ENCODE results near the gene GAPT. TPM values are rescaled to one million over a fixed set of nuclear protein-coding genes. Genes with fewer than 3 reads are reported as not detected.

The GAPT gene
- total RNA-seq, 4 donors from 2014 or later: 0.09 to 2.9 (median 0.18) TPM; not detected in 1

DNA sequence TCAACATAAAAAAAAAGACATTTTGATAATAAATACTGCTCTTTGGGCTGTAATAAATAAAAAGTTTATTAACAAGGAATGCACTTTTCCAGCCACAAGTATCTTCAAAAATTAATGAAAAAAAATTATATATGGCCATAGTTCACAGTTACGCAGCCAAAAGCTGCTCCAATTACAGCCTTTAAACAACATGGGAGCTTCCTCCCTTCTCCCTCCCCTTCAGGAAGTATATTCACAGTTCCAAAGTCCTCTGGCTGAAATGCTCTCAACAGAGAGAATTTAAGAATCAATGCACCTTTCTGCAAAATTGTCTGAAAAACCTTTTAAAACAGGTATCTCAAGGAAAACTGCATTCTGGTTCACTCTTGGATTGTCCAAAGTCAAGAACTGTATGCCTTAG lies 37.2 kb upstream of the GAPT start:
- Histone ChIP-seq H3K4me1 (peaks cover 10 to 69% (median 10%) of the 10 kb centered on the region in 3 donors), H3K9me3 (no peaks in the 10 kb centered on the region), H3K27ac (peak overlapping the region; percentile 11 to 53 (median 39)), H3K4me3 (peak overlapping the region in 1 of 4 donors; percentile 92), H3K27me3 (no peaks in the 10 kb centered on the region), H3K36me3 (peaks cover 11 to 43% (median 14%) of the 10 kb centered on the region in 3 donors)
- DNase-seq: no peak
- intact Hi-C loops (cut with DNase I): no loop called here
- TF ChIP-seq POLR2A (IDR thresholded peaks at IDR 0.05): no peak
- TF ChIP-seq, protein P1, sequence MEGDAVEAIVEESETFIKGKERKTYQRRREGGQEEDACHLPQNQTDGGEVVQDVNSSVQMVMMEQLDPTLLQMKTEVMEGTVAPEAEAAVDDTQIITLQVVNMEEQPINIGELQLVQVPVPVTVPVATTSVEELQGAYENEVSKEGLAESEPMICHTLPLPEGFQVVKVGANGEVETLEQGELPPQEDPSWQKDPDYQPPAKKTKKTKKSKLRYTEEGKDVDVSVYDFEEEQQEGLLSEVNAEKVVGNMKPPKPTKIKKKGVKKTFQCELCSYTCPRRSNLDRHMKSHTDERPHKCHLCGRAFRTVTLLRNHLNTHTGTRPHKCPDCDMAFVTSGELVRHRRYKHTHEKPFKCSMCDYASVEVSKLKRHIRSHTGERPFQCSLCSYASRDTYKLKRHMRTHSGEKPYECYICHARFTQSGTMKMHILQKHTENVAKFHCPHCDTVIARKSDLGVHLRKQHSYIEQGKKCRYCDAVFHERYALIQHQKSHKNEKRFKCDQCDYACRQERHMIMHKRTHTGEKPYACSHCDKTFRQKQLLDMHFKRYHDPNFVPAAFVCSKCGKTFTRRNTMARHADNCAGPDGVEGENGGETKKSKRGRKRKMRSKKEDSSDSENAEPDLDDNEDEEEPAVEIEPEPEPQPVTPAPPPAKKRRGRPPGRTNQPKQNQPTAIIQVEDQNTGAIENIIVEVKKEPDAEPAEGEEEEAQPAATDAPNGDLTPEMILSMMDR (IDR thresholded peaks at IDR 0.05): no peak
- WGBS, 2 donors: 79 to 88% methylated on average over 1 of the region's 1 CpG

DNA sequence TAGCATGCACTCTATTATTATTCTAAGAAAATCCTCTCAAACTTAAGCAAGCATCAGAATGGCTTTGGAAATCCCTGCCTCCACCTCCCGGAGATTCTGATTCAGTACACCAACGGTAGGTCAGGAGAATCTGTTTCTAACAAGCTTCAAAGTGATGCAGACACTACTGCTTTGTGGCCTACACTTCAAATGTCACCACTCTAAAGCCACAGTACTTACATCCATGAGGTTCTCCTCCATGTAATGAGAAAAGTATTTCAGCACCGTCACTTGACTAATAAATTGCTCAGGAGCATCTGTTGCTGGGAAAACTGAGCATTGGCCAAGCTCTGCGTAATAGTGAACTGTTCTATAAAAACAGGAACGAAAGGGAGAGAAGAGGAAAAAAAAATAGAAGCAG lies 36.2 kb upstream of the GAPT start:
- DNase-seq: no peak
- peaks cover 11 to 43% (median 14%) of the 10 kb centered on the region in 3 donors for H3K36me3 ChIP-seq
- peaks cover 10 to 69% (median 10%) of the 10 kb centered on the region in 3 donors for H3K4me1 ChIP-seq
- no peaks in the 10 kb centered on the region for H3K9me3 ChIP-seq
- WGBS, 2 donors: 34 to 44% methylated on average over 4 to 5 of the region's 5 CpGs
- H3K27me3 ChIP-seq: no peaks in the 10 kb centered on the region
- H3K4me3 ChIP-seq: peak overlapping the region in 3 of 4 donors; percentile 87 to 94 (median 92)
- TF ChIP-seq, protein P1 (IDR thresholded peaks at IDR 0.05): no peak
- no peak for TF ChIP-seq POLR2A (IDR thresholded peaks at IDR 0.05)
- peak overlapping the region in 2 of 4 donors; percentile 42 to 53 for H3K27ac ChIP-seq
- intact Hi-C loops (cut with DNase I): no loop called here

DNA sequence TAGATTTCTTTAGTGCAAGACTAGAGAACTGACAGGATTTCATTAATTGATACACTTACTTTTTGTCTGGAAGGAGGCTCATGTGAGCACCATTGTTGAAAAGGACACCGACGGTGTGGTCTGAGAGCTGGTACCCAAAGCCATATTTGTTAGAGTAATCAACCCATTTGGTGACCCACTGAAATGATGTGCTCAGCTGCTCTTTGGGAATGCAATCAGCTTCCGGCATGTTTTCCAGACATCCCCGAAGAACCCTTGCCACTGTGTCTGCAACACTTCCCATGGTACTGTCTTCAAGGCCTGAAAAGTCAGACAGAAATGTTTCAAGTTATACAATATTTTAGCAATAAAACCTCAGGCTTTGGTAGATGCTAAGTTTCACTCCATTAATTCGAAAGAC lies 35.8 kb upstream of the GAPT start:
- Histone ChIP-seq H3K4me3 (peak overlapping the region in 3 of 4 donors; percentile 87 to 94 (median 92)), H3K27me3 (no peaks in the 10 kb centered on the region), H3K27ac (peak overlapping the region; percentile 16 to 99 (median 68)), H3K4me1 (peaks cover 10 to 72% (median 10%) of the 10 kb centered on the region in 3 donors), H3K9me3 (no peaks in the 10 kb centered on the region), H3K36me3 (peaks cover 11 to 43% (median 14%) of the 10 kb centered on the region in 3 donors)
- WGBS, 2 donors: 57 to 74% methylated on average over 5 of the region's 5 CpGs
- TF ChIP-seq, protein P1 (IDR thresholded peaks at IDR 0.05): no peak
- TF ChIP-seq POLR2A (IDR thresholded peaks at IDR 0.05): no peak
- no peak for DNase-seq
- intact Hi-C loops (cut with DNase I): no loop called here

DNA sequence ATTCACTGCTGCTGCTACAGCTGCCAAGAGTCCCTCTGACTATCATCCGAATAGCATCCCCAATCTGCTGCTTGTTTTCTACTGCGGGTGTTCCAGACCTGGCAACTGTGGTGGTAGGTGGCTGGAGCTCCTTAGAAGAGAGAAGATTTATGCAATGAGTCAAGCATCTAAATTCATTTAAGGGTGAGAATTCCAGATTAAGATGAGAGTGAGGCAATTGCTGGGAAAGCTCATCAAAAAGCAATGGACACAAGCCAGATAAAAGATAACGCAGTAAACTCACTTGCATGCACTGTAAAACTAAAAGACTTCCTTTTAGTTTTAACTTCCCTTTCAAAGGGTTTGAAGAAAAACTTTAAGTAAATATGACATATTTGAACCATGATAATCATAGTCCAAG lies 35.2 kb upstream of the GAPT start:
- WGBS, 2 donors: 29 to 56% methylated on average over 3 of the region's 3 CpGs
- H3K36me3 ChIP-seq: peaks cover 11 to 43% (median 14%) of the 10 kb centered on the region in 3 donors
- peak overlapping the region; percentile 87 to 94 (median 90) for H3K4me3 ChIP-seq
- no peaks in the 10 kb centered on the region for H3K27me3 ChIP-seq
- H3K9me3 ChIP-seq: no peaks in the 10 kb centered on the region
- H3K4me1 ChIP-seq: peaks cover 10 to 77% (median 12%) of the 10 kb centered on the region in 3 donors
- no peak for DNase-seq
- intact Hi-C loops (cut with DNase I): no loop called here
- peak overlapping the region; percentile 16 to 99 (median 68) for H3K27ac ChIP-seq
- TF ChIP-seq, protein P1 (IDR thresholded peaks at IDR 0.05): no peak
- TF ChIP-seq POLR2A (IDR thresholded peaks at IDR 0.05): no peak

DNA sequence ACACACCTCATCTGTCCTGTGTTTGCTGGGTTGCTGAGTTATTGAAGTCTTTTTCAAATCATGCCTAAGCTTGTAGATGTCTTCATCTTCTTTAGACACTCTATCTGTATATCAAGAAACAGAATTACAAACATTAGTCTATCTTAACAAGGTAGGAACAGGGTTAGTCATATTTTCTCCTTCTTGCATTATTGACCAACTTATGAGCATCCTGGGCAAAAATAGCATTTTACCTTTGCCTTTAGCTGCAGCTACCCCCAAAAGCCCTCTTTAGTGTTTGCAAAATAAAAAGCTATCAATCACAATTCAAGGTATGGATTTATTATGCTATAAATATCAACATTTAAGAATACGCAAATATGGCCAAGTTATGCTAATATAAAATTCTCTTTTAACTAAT lies 34.7 kb upstream of the GAPT start:
- peaks cover 11 to 43% (median 14%) of the 10 kb centered on the region in 3 donors for H3K36me3 ChIP-seq
- H3K9me3 ChIP-seq: no peaks in the 10 kb centered on the region
- TF ChIP-seq, protein P1 (IDR thresholded peaks at IDR 0.05): no peak
- TF ChIP-seq POLR2A (IDR thresholded peaks at IDR 0.05): no peak
- intact Hi-C loops (cut with DNase I): no loop called here
- H3K27me3 ChIP-seq: no peaks in the 10 kb centered on the region
- peak overlapping the region; percentile 5 to 99 (median 56) for H3K27ac ChIP-seq
- 43 to 58% methylated on average over 1 of the region's 1 CpG for WGBS, 2 donors
- peaks cover 10 to 81% (median 13%) of the 10 kb centered on the region in 3 donors for H3K4me1 ChIP-seq
- peak overlapping the region; percentile 87 to 94 (median 90) for H3K4me3 ChIP-seq
- no peak for DNase-seq

All from esophagus squamous epithelium (tissue), 5 donors.